ENCODE data around the gene CPSF4L. TPM values are rescaled to one million over a fixed set of nuclear protein-coding genes. Genes with fewer than 3 reads are reported as not detected.

The CPSF4L gene
- total and polyA plus RNA-seq, 2 of the 13 experiments (the other 11 are each of a cell fraction or from before 2014, with no cell fraction given) = 0.73 to 1.6 TPM

GRCh38 chr17:73311428-73311780, 49.7 kb upstream of the CPSF4L start (continued):
- TF ChIP-seq, protein P1, sequence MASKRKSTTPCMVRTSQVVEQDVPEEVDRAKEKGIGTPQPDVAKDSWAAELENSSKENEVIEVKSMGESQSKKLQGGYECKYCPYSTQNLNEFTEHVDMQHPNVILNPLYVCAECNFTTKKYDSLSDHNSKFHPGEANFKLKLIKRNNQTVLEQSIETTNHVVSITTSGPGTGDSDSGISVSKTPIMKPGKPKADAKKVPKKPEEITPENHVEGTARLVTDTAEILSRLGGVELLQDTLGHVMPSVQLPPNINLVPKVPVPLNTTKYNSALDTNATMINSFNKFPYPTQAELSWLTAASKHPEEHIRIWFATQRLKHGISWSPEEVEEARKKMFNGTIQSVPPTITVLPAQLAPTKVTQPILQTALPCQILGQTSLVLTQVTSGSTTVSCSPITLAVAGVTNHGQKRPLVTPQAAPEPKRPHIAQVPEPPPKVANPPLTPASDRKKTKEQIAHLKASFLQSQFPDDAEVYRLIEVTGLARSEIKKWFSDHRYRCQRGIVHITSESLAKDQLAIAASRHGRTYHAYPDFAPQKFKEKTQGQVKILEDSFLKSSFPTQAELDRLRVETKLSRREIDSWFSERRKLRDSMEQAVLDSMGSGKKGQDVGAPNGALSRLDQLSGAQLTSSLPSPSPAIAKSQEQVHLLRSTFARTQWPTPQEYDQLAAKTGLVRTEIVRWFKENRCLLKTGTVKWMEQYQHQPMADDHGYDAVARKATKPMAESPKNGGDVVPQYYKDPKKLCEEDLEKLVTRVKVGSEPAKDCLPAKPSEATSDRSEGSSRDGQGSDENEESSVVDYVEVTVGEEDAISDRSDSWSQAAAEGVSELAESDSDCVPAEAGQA (IDR thresholded peaks at IDR 0.05; ENCODE audit: low read depth) = no peak
- TF ChIP-seq, protein P1 (CRISPR knock-in tag; IDR thresholded peaks at IDR 0.05; ENCODE audit: borderline replicate concordance) = 0 out of 2 replicates have a peak, but pooled peaks have one; percentile 6
- 0 out of 2 replicates have a peak, but pooled peaks have one; percentile 52 for TF ChIP-seq ZNF333 (CRISPR knock-in tag; IDR thresholded peaks at IDR 0.05; ENCODE audit: borderline replicate concordance)
- TF ChIP-seq XBP1 (CRISPR knock-in tag; IDR thresholded peaks at IDR 0.05) = no peak
- TF ChIP-seq, protein P2, sequence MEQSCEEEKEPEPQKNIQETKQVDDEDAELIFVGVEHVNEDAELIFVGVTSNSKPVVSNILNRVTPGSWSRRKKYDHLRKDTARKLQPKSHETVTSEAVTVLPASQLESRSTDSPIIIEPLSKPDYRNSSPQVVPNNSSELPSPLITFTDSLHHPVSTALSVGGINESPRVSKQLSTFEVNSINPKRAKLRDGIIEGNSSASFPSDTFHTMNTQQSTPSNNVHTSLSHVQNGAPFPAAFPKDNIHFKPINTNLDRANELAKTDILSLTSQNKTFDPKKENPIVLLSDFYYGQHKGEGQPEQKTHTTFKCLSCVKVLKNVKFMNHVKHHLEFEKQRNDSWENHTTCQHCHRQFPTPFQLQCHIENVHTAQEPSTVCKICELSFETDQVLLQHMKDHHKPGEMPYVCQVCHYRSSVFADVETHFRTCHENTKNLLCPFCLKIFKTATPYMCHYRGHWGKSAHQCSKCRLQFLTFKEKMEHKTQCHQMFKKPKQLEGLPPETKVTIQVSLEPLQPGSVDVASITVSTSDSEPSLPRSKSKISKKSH (CRISPR knock-in tag; IDR thresholded peaks at IDR 0.05; ENCODE audit: borderline replicate concordance) = no peak; the same call in 1 of the 2 replicates
- TF ChIP-seq ZNF296 (CRISPR knock-in tag; conservative IDR thresholded peaks at IDR 0.05) = 0 out of 2 replicates have a peak, but pooled peaks have one; percentile 76
- TF ChIP-seq, protein P3, sequence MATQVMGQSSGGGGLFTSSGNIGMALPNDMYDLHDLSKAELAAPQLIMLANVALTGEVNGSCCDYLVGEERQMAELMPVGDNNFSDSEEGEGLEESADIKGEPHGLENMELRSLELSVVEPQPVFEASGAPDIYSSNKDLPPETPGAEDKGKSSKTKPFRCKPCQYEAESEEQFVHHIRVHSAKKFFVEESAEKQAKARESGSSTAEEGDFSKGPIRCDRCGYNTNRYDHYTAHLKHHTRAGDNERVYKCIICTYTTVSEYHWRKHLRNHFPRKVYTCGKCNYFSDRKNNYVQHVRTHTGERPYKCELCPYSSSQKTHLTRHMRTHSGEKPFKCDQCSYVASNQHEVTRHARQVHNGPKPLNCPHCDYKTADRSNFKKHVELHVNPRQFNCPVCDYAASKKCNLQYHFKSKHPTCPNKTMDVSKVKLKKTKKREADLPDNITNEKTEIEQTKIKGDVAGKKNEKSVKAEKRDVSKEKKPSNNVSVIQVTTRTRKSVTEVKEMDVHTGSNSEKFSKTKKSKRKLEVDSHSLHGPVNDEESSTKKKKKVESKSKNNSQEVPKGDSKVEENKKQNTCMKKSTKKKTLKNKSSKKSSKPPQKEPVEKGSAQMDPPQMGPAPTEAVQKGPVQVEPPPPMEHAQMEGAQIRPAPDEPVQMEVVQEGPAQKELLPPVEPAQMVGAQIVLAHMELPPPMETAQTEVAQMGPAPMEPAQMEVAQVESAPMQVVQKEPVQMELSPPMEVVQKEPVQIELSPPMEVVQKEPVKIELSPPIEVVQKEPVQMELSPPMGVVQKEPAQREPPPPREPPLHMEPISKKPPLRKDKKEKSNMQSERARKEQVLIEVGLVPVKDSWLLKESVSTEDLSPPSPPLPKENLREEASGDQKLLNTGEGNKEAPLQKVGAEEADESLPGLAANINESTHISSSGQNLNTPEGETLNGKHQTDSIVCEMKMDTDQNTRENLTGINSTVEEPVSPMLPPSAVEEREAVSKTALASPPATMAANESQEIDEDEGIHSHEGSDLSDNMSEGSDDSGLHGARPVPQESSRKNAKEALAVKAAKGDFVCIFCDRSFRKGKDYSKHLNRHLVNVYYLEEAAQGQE (IDR thresholded peaks at IDR 0.05; ENCODE audit: borderline replicate concordance in 1 of 2, low read depth in 1 of 2, low read length in 2 of 2) = 0 out of 4 replicates have a peak, but pooled peaks of 1 of the 2 experiments have one; percentile 2
- TF ChIP-seq PAX8 (CRISPR knock-in tag; IDR thresholded peaks at IDR 0.05; ENCODE audit: borderline replicate concordance) = 0 out of 2 replicates have a peak, but pooled peaks have one; percentile 15
- no peak for TF ChIP-seq ZNF724P (CRISPR knock-in tag; IDR thresholded peaks at IDR 0.05; ENCODE audit: borderline replicate concordance)
- no peak for TF ChIP-seq HOXD1 (CRISPR knock-in tag; IDR thresholded peaks at IDR 0.05)
- TF ChIP-seq PCBP1 (IDR thresholded peaks at IDR 0.05; ENCODE audit: borderline replicate concordance, low read depth, low read length) = 0 out of 2 replicates have a peak, but pooled peaks have one; percentile 3
- TF ChIP-seq, protein P4, sequence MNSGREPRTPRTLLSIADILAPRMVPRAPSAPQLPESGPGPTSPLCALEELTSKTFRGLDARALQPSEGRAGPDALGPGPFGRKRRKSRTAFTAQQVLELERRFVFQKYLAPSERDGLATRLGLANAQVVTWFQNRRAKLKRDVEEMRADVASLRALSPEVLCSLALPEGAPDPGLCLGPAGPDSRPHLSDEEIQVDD (CRISPR knock-in tag; IDR thresholded peaks at IDR 0.05; ENCODE audit: borderline replicate concordance) = 0 out of 2 replicates have a peak, but pooled peaks have one; percentile 55
- TF ChIP-seq NFKB2 (CRISPR knock-in tag; IDR thresholded peaks at IDR 0.05; ENCODE audit: borderline replicate concordance) = peak; percentile 16; the same call in 1 of the 2 replicates
- 0 out of 2 replicates have a peak, but pooled peaks have one; percentile 15 for TF ChIP-seq ZNF572 (CRISPR knock-in tag; IDR thresholded peaks at IDR 0.05)
- 0 out of 2 replicates have a peak, but pooled peaks have one; percentile 34 for TF ChIP-seq ZNF260 (CRISPR knock-in tag; IDR thresholded peaks at IDR 0.05; ENCODE audit: borderline replicate concordance, low read depth)

Data from HepG2 (cell line).